ENCODE data around the gene MYRFL. TPM values are rescaled to one million over a fixed set of nuclear protein-coding genes. Genes with fewer than 3 reads are reported as not detected.
A peak's percentile ranks its signal among the peaks of the same experiment; 100 is the strongest.
"Not testable (repeated sequence)": the region's sequence is repeated elsewhere in the genome, so short reads cannot be mapped to it uniquely, and the experiment has no call there.

The MYRFL gene
- total RNA-seq, 1 experiment from 2014 or later, result not detected

DNA sequence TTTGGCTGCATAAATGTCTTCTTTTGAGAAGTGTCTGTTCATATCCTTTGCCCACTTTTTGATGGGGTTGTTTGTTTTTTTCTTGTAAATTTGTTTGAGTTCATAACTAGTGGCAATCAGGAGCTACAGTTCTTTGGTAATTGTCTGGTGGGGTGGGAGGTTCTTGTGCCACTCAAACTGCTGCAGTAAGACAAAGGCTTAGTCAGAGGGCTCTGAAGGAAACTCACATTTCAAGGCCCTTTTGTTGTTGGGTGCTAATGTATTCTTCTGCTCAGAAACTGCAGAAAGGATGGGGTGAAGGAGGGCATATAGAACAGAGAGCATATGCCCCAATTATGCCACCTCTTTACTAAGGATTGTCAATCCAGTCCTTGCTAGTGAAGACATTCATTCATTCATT lies 21.9 kb downstream of the MYRFL start:
- ChIA-PET CTCF (no interaction called here), POLR2A (ENCODE audit: unreplicated experiment) (no interaction called here)
- H3K36me3 ChIP-seq (ENCODE audit: low read depth), result no peaks in the 10 kb centered on the region
- intact Hi-C loops (cut with micrococcal nuclease; ENCODE audit: unreplicated experiment), result no loop called here
- no peak for DNase-seq
- no peaks in the 10 kb centered on the region for H3K9me3 ChIP-seq (ENCODE audit: insufficient read depth, low read depth)
- no peak for TF ChIP-seq CTCF (conservative IDR thresholded peaks at IDR 0.05)
- TF ChIP-seq EZH2 (IDR thresholded peaks at IDR 0.05; ENCODE audit: low read depth), result no peak
- no peak overlapping the region for H2AFZ ChIP-seq
- no peaks in the 10 kb centered on the region for H3K9me2 ChIP-seq (ENCODE audit: insufficient read depth)
- H4K20me1 ChIP-seq (ENCODE audit: insufficient read depth), result no peaks in the 10 kb centered on the region
- H3F3A ChIP-seq (ENCODE audit: insufficient read depth, low read depth), result no peaks in the 10 kb centered on the region
- H3K4me3 ChIP-seq, result no peak overlapping the region
- no peaks in the 10 kb centered on the region for H3K27me3 ChIP-seq (ENCODE audit: insufficient read depth, low read depth)
- no TSS peak for BruUV-seq (replicated peaks)
- no peaks in the 10 kb centered on the region for H3K4me1 ChIP-seq (replicated peaks; ENCODE audit: insufficient read depth)
- H3K79me2 ChIP-seq (ENCODE audit: low read depth), result no peaks in the 10 kb centered on the region
- H3K4me2 ChIP-seq, result no peak overlapping the region
- no peak overlapping the region for H3K27ac ChIP-seq

DNA sequence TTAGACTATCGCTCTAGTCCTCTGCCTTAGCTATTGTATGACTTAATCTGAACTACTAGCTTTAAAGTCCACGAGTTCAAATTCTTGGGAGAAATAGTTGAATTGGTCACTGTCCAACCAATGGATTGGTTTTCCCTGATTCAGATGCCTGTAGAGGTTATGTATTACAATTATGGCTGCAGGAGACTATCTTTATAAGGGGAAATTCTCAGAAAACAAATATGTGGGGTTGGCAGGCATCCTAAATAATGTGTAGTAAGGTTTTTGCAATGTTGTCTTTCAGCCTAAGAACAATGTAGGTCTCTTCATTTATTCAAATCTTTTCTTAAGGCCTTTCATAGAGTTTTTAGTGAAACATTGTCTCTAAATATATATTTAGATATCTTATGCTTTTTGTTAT lies 26.9 kb downstream of the MYRFL start:
- Histone ChIP-seq H4K20me1 (ENCODE audit: insufficient read depth) (no peaks in the 10 kb centered on the region), H3F3A (ENCODE audit: insufficient read depth, low read depth) (no peaks in the 10 kb centered on the region), H3K27me3 (ENCODE audit: insufficient read depth, low read depth) (no peaks in the 10 kb centered on the region), H3K4me2 (no peak overlapping the region), H3K4me1 (replicated peaks; ENCODE audit: insufficient read depth) (no peaks in the 10 kb centered on the region), H3K36me3 (ENCODE audit: low read depth) (no peaks in the 10 kb centered on the region), H3K9me3 (ENCODE audit: insufficient read depth, low read depth) (0 out of 2 replicates have a peak, but pooled peaks cover 6% of the 10 kb centered on the region), H3K79me2 (ENCODE audit: low read depth) (no peaks in the 10 kb centered on the region), H2AFZ (0 out of 2 replicates have a peak overlapping the region, but pooled peaks have one; percentile 60), H3K4me3 (no peak overlapping the region), H3K27ac (no peak overlapping the region), H3K9me2 (ENCODE audit: insufficient read depth) (no peaks in the 10 kb centered on the region)
- ChIA-PET CTCF (no interaction called here), POLR2A (ENCODE audit: unreplicated experiment) (no interaction called here)
- TF ChIP-seq EZH2 (IDR thresholded peaks at IDR 0.05; ENCODE audit: low read depth), result no peak
- TF ChIP-seq CTCF (conservative IDR thresholded peaks at IDR 0.05), result no peak
- no peak for DNase-seq
- BruUV-seq (replicated peaks), result no TSS peak
- intact Hi-C loops (cut with micrococcal nuclease; ENCODE audit: unreplicated experiment), result no loop called here

DNA sequence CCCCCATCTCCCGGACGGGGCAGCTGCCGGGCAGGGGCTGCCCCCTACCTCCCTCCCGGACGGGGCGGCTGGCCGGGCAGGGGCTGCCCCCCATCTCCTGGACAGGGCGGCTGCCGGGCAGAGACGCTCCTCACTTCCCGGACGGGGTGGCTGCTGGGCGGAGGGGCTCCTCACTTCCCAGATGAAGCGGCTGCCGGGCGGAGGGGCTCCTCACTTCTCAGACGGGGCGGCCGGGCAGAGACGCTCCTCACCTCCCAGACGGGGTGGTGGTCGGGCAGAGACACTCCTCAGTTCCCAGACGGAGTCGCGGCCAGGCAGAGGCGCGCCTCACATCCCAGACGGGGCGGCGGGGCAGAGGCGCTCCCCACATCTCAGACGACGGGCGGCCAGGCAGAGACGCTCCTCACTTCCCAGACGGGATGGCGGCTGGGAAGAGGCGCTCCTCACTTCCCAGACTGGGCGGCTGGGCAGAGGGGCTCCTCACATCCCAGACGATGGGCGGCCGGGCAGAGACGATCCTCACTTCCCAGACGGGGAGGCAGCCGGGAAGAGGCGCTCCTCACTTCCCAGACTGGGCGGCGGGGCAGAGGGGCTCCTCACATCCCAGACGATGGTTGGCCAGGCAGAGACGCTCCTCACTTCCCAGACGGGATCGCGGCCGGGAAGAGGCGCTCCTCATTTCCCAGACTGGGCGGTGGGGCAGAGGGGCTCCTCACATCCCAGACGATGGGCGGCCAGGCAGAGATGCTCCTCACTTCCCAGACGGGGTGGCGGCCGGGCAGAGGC lies 28.3 kb downstream of the MYRFL start:
- H3K4me2 ChIP-seq; H2AFZ ChIP-seq; POLR2A ChIA-PET (ENCODE audit: unreplicated experiment); H3K79me2 ChIP-seq (ENCODE audit: low read depth); BruUV-seq (replicated peaks); H3F3A ChIP-seq (ENCODE audit: insufficient read depth, low read depth); H4K20me1 ChIP-seq (ENCODE audit: insufficient read depth); H3K4me3 ChIP-seq; H3K9me3 ChIP-seq (ENCODE audit: insufficient read depth, low read depth); CTCF ChIA-PET; H3K27me3 ChIP-seq (ENCODE audit: insufficient read depth, low read depth); H3K9me2 ChIP-seq (ENCODE audit: insufficient read depth); intact Hi-C loops (cut with micrococcal nuclease; ENCODE audit: unreplicated experiment); H3K27ac ChIP-seq; H3K4me1 ChIP-seq (replicated peaks; ENCODE audit: insufficient read depth); DNase-seq; H3K36me3 ChIP-seq (ENCODE audit: low read depth): not testable (repeated sequence)

DNA sequence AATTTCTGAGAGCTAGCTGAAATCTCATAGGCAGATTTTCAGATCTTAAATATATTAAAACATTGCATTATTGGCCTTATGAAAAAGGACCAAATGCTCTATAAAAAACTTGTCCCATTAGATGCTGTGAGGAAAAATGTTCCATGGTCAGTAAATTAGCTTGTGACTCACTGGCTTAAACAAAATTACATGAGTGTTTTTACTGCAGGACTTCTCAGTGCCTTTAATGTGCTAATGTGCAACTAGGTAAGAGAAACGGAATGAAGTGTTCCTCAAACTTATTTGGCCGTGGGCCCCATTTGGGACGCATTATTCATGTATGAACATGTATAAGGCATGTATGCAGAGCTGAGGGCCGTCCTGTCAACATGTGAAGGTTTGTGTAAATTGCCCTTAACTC lies 41.7 kb downstream of the MYRFL start:
- Histone ChIP-seq H3K4me2 (no peak overlapping the region), H3K4me3 (no peak overlapping the region), H3K9me2 (ENCODE audit: insufficient read depth) (no peaks in the 10 kb centered on the region), H3K27me3 (ENCODE audit: insufficient read depth, low read depth) (no peaks in the 10 kb centered on the region), H3F3A (ENCODE audit: insufficient read depth, low read depth) (no peaks in the 10 kb centered on the region), H2AFZ (no peak overlapping the region), H3K79me2 (ENCODE audit: low read depth) (no peaks in the 10 kb centered on the region), H4K20me1 (ENCODE audit: insufficient read depth) (no peaks in the 10 kb centered on the region), H3K36me3 (ENCODE audit: low read depth) (no peaks in the 10 kb centered on the region), H3K4me1 (replicated peaks; ENCODE audit: insufficient read depth) (no peaks in the 10 kb centered on the region), H3K27ac (no peak overlapping the region), H3K9me3 (ENCODE audit: insufficient read depth, low read depth) (no peaks in the 10 kb centered on the region)
- CTCF ChIA-PET, result no interaction called here
- no TSS peak for BruUV-seq (replicated peaks)
- POLR2A ChIA-PET (ENCODE audit: unreplicated experiment), result no interaction called here
- no peak for DNase-seq
- no peak for TF ChIP-seq CTCF (conservative IDR thresholded peaks at IDR 0.05)
- TF ChIP-seq EZH2 (IDR thresholded peaks at IDR 0.05; ENCODE audit: low read depth), result no peak
- intact Hi-C loops (cut with micrococcal nuclease; ENCODE audit: unreplicated experiment), result no loop called here
